HG03571 (cell line): ENCODE results near the gene IL36A.

Experiments
- ATAC-seq: cut with Tn5 transposase; IDR thresholded peaks from one replicate; pipeline ENCODE4 v1.9.1; 2021; ENCODE audit not compliant: unreplicated experiment

Gene IL36A

DNA sequence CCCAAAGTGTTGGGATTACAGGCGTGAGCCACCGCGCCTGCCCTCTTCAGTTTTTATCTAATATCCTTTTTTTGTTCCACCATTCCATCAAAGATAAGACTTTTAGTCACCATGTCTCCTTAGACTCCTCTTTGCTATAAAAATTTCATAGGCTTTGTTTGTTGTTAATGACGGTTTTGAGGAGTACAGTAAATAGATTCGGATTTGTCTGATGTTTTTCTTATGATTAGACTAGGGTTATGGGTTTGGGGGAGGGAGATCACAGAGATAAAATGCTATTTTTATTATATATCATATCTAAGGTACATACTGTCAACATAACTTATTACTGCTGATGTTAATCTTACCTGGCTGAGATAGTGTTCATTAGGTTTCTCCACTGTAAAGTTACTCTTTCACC is 41.2 kb downstream of the IL36A start:
- no peak for ATAC-seq

- ATAC-seq: no peak
Measured at GRCh38 chr2:113050921-113051895, 45.9 kb downstream of the IL36A start.

DNA sequence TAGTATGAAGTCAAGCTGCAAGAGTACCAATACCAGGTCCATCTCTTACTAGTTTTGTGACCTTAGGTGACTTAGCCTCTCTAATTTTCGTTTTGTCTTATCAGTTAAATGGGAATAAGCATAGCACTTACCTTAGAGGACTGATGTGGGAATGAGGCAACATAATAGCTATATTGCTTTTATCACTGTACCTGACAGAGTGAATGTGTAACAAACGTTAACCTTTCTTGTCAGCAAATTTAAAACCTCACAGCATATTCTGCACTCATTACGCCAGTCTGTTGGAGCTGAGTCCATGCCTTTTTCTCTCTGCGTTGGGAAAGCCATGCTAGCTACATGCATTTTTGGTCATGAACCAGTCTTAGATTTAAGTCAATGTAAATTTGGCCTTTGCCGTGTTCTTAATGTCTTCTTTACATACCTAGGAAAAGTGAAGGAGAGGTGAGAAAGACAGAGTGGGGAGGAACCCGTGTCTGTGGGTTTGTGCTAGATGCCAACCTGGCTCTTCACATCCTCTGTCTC is 47.2 kb downstream of the IL36A start, which contains the start of gene IL36B:
TSS of gene IL36B (minus strand) at position 472 of the 522 bp plus-strand sequence.
- ATAC-seq: no peak

- ATAC-seq: no peak
Measured at GRCh38 chr2:113053666-113054065, 48.4 kb downstream of the IL36A start.

GRCh38 chr2:113054066-113054465 is 48.8 kb downstream of the IL36A start:
- no peak for ATAC-seq

DNA sequence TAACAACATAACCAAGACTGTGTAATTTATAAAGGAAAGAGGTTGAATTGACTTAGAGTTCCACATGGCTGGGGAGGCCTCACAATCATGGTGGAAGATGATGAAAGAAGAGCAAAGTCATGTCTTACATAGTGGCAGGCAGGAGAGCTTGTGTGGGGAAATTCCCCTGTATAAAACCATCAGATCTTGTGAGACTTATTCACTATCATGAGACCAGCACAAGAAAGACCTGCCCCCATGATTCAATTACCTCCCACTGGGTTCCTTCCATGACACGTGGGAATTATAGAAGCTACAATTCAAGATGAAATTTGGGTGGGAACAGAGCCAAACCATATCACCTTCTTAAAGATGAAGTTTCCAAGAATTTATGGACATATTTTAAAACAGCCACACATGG is 51.3 kb downstream of the IL36A start:
- no peak for ATAC-seq

- ATAC-seq: no peak
Measured at GRCh38 chr2:113057117-113057516, 51.9 kb downstream of the IL36A start.
